ENCODE results near the gene CADM1.

GRCh38 chr11:115496892-115497291 is 7.3 kb downstream of the CADM1 start:
- TF ChIP-seq CTCF (IDR thresholded peaks at IDR 0.05; ENCODE audit: low read length) (no peak), EZH2 (optimal IDR thresholded peaks at IDR 0.05; ENCODE audit: low read depth, low read length) (no peak)
